Measurements from ENCODE around the gene ST6GALNAC4.

- TF ChIP-seq CTCF (IDR thresholded peaks at IDR 0.05) (no peak), EZH2 (IDR thresholded peaks at IDR 0.05; ENCODE audit: borderline replicate concordance, insufficient read depth, low read depth, low read length, poor library complexity, severe bottlenecking) (no peak)
Measured at GRCh38 chr9:127884976-127885490, 31.8 kb downstream of the ST6GALNAC4 start.

Measured in B cell (primary cell).